ENCODE measurements around the gene CHAMP1. TPM values are rescaled to one million over a fixed set of nuclear protein-coding genes. Genes with fewer than 3 reads are reported as not detected.

The CHAMP1 gene
- total and polyA plus RNA-seq, 2 of the 13 experiments (the other 11 are each of a cell fraction or from before 2014, with no cell fraction given): 8.4 to 9.7 TPM

GRCh38 chr13:114281351-114282040 is 32.8 kb upstream of the CHAMP1 start, which contains the start of gene UPF3A (continued):
- TF ChIP-seq ARID3A (IDR thresholded peaks at IDR 0.05; ENCODE audit: low read depth, low read length) (no peak), XBP1 (CRISPR knock-in tag; IDR thresholded peaks at IDR 0.05) (no peak), BRCA1 (CRISPR knock-in tag; IDR thresholded peaks at IDR 0.05) (no peak), ZNF543 (CRISPR knock-in tag; IDR thresholded peaks at IDR 0.05) (peak; percentile 66; the same call in 1 of the 2 replicates), POLR2G (IDR thresholded peaks at IDR 0.05; ENCODE audit: low read depth, low read length) (peak; percentile 93), ARHGAP35 (CRISPR knock-in tag; IDR thresholded peaks at IDR 0.05; ENCODE audit: borderline replicate concordance) (0 out of 2 replicates have a peak, but pooled peaks have one; percentile 62), U2AF1 (optimal IDR thresholded peaks at IDR 0.05; ENCODE audit: low read depth, low read length) (no peak), ZFX (CRISPR knock-in tag; IDR thresholded peaks at IDR 0.05; ENCODE audit: low read depth) (peak; percentile 86), YEATS4 (CRISPR knock-in tag; IDR thresholded peaks at IDR 0.05; ENCODE audit: borderline replicate concordance) (peak; percentile 87; the same call in 1 of the 2 replicates), KDM1A (CRISPR knock-in tag; IDR thresholded peaks at IDR 0.05) (no peak), PPARG (CRISPR knock-in tag; conservative IDR thresholded peaks at IDR 0.05) (peak; percentile 46; the same call in 1 of the 2 replicates), ZNF33B (CRISPR knock-in tag; IDR thresholded peaks at IDR 0.05) (no peak), SP5 (CRISPR knock-in tag; IDR thresholded peaks at IDR 0.05; ENCODE audit: borderline replicate concordance, low read depth) (peak; percentile 88), RBFOX2 (IDR thresholded peaks at IDR 0.05; ENCODE audit: low read depth, low read length) (peak; percentile 97), ZNF788 (CRISPR knock-in tag; IDR thresholded peaks at IDR 0.05; ENCODE audit: borderline replicate concordance) (peak; percentile 79; the same call in 1 of the 2 replicates), ZNF772 (CRISPR knock-in tag; IDR thresholded peaks at IDR 0.05) (peak; percentile 89), ZNF775 (CRISPR knock-in tag; IDR thresholded peaks at IDR 0.05; ENCODE audit: borderline replicate concordance) (no peak), HMG20A (CRISPR knock-in tag; IDR thresholded peaks at IDR 0.05; ENCODE audit: borderline replicate concordance) (no peak), IRF2 (CRISPR knock-in tag; IDR thresholded peaks at IDR 0.05) (no peak), ZNF180 (CRISPR knock-in tag; IDR thresholded peaks at IDR 0.05; ENCODE audit: borderline replicate concordance, low read depth) (no peak), NFE2L1 (CRISPR knock-in tag; IDR thresholded peaks at IDR 0.05; ENCODE audit: borderline replicate concordance) (no peak), KLF12 (CRISPR knock-in tag; IDR thresholded peaks at IDR 0.05; ENCODE audit: borderline replicate concordance) (peak; percentile 49), ZFP1 (CRISPR knock-in tag; IDR thresholded peaks at IDR 0.05) (peak; percentile 81; the same call in 1 of the 2 replicates), SIN3B (IDR thresholded peaks at IDR 0.05; ENCODE audit: low read length) (no peak)
- TF ChIP-seq, protein P1, sequence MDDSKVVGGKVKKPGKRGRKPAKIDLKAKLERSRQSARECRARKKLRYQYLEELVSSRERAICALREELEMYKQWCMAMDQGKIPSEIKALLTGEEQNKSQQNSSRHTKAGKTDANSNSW (CRISPR knock-in tag; IDR thresholded peaks at IDR 0.05; ENCODE audit: borderline replicate concordance): no peak
- TF ChIP-seq, protein P2, sequence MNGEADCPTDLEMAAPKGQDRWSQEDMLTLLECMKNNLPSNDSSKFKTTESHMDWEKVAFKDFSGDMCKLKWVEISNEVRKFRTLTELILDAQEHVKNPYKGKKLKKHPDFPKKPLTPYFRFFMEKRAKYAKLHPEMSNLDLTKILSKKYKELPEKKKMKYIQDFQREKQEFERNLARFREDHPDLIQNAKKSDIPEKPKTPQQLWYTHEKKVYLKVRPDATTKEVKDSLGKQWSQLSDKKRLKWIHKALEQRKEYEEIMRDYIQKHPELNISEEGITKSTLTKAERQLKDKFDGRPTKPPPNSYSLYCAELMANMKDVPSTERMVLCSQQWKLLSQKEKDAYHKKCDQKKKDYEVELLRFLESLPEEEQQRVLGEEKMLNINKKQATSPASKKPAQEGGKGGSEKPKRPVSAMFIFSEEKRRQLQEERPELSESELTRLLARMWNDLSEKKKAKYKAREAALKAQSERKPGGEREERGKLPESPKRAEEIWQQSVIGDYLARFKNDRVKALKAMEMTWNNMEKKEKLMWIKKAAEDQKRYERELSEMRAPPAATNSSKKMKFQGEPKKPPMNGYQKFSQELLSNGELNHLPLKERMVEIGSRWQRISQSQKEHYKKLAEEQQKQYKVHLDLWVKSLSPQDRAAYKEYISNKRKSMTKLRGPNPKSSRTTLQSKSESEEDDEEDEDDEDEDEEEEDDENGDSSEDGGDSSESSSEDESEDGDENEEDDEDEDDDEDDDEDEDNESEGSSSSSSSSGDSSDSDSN (CRISPR knock-in tag; IDR thresholded peaks at IDR 0.05): peak; percentile 90
